Measurements from ENCODE around the gene CEP135.
"Not testable (repeated sequence)": the region's sequence is repeated elsewhere in the genome, so short reads cannot be mapped to it uniquely, and the experiment has no call there.

Gene CEP135

GRCh38 chr4:56066493-56066892, 117.7 kb downstream of the CEP135 start:
- no peak for DNase-seq (ENCODE audit: low read depth in 2 of 2, low spot score in 1 of 2)

GRCh38 chr4:56067826-56068225, 119.1 kb downstream of the CEP135 start:
- no peak for DNase-seq (ENCODE audit: low read depth in 2 of 2, low spot score in 1 of 2)

GRCh38 chr4:56072730-56073129, 124.0 kb downstream of the CEP135 start:
- not testable (repeated sequence) for DNase-seq (ENCODE audit: low read depth in 2 of 2, low spot score in 1 of 2)

- no peak for DNase-seq (ENCODE audit: low read depth in 2 of 2, low spot score in 1 of 2)
These were observed 128.9 kb downstream of the CEP135 start for GRCh38 chr4:56077676-56078075.

- no peak for DNase-seq (ENCODE audit: low read depth in 2 of 2, low spot score in 1 of 2)
These were observed 130.1 kb downstream of the CEP135 start for GRCh38 chr4:56078866-56079265.

GRCh38 chr4:56080384-56080783, 131.6 kb downstream of the CEP135 start:
- DNase-seq (ENCODE audit: low read depth in 2 of 2, low spot score in 1 of 2), result no peak

- no peak for DNase-seq (ENCODE audit: low read depth in 2 of 2, low spot score in 1 of 2)
These were observed 134.1 kb downstream of the CEP135 start for GRCh38 chr4:56082829-56083228.

Measured in stimulated activated CD8-positive, alpha-beta memory T cell treated with anti-CD3 and anti-CD28 coated beads, Interleukin-4, amount 100 ng/mL, for 4 hours (primary cell).